ENCODE measurements around the gene NNT.

DNA sequence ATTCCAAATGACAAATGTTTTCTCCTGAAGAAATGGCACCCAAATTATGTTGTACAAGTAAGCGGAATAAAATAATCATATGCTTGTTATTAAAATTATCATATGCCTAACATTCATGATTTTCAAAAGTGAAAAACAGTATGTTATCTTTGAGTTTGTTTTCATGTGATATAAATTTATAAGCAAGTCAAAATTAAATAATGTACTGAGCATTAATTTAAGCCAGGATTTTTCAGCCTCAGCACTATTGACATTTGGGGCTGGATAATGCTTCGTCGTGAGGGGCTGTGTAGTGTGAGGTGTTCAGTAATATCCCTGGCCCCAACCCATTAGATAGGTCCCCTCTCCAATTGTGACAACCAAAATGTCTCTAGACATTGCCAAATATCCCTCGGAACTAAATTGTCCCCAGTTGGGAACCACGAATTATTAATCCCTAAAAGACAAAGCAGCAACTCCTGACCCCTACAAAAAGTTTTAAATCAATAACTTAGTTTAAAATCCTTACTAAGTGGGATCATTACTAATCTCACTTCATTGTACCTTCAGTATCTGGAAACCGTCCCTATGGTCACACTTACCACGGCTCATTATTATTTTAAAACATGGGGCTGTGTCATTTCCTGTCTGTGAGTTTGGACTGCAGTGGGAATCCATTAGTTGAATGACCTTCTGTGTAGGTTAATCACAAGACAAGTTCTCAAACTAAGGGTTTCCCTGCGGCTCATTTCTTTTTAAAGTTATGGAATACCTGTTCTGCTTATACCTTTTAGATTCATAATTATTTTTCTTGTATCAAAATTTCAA lies 1.3 kb upstream of the NNT start:
- TF ChIP-seq, protein P1, sequence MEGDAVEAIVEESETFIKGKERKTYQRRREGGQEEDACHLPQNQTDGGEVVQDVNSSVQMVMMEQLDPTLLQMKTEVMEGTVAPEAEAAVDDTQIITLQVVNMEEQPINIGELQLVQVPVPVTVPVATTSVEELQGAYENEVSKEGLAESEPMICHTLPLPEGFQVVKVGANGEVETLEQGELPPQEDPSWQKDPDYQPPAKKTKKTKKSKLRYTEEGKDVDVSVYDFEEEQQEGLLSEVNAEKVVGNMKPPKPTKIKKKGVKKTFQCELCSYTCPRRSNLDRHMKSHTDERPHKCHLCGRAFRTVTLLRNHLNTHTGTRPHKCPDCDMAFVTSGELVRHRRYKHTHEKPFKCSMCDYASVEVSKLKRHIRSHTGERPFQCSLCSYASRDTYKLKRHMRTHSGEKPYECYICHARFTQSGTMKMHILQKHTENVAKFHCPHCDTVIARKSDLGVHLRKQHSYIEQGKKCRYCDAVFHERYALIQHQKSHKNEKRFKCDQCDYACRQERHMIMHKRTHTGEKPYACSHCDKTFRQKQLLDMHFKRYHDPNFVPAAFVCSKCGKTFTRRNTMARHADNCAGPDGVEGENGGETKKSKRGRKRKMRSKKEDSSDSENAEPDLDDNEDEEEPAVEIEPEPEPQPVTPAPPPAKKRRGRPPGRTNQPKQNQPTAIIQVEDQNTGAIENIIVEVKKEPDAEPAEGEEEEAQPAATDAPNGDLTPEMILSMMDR (IDR thresholded peaks at IDR 0.05; ENCODE audit: insufficient read depth, low read length, poor library complexity, severe bottlenecking): no peak
- no peak for TF ChIP-seq EZH2phosphoT487 (conservative IDR thresholded peaks at IDR 0.05; ENCODE audit: low read length)

Data from SU-DHL-6 (cell line).